Measurements from ENCODE around the gene PLK3. TPM values are rescaled to one million over a fixed set of nuclear protein-coding genes. Genes with fewer than 3 reads are reported as not detected.

Gene PLK3
- total RNA-seq, 1 experiment from 2014 or later: 56.1 TPM

DNA sequence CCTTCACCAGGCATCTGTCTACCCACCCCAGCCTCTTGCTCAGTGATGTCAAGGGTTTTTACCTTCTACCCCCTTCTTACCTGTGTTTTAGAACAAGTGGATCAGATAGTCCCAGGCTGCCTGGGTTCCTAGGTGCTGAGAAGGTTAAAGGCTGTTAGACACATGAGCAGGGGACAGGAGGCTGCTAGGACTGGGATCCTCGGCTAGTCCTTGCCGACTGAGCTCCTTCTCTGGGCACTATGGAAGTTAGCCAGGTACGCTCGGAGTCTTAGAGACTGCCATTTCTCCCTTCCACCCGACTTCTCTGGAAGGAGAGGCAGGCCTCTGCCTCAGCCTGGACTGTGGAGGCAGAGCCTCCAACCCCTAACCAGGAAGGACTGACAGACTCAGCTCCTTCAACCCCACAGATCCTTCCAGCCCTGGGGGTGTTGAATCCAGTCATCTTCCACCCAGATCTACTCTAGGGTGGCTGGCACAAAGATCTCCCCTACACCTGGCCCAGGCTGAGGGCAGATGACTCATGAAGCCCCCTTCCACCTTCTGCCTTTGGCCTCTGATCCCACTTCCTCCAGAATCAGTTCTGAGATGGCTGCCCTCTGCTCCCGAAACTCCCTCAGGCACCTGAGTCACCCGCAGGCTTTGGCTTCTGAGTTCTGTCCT, 6.7 kb downstream of the PLK3 start, which contains the start of gene DYNLT4:
Gene DYNLT4 (minus strand): TSS at position 648 of the 660 bp plus-strand sequence. CDS start 683 bp downstream, outside the sequence.
- H2AFZ ChIP-seq (ENCODE audit: low read depth, low read length, poor library complexity, severe bottlenecking): no peak within 1 kb of the TSS

More for the DNA sequence above, 6.7 kb downstream of the PLK3 start, which contains the start of gene DYNLT4:
- intact Hi-C loops (cut with micrococcal nuclease): no loop called here
- CTCF ChIA-PET: no interaction called here
- no peaks in the 10 kb centered on the region for H3K27me3 ChIP-seq (ENCODE audit: insufficient read depth, low read length)
- no peaks in the 10 kb centered on the region for H3K9me3 ChIP-seq (ENCODE audit: control insufficient read depth in 1 of 2, insufficient read depth in 1 of 2, low read depth in 1 of 2, low read length in 2 of 2)
- H3K27ac ChIP-seq (ENCODE audit: low read depth, low read length): peak within 1 kb of the TSS; percentile 98
- ATAC-seq (peak; percentile 7), DNase-seq (ENCODE audit: low read depth, low spot score) (no peak)
- peak within 1 kb of the TSS; percentile 73 for H3K9ac ChIP-seq (ENCODE audit: low read length)
- POLR2A ChIA-PET: interaction anchor here (0.6 to 8.0 kb wide), 9 partner anchors 8 to 715 kb away, joined by 3 to 200 read pairs (median 8); partner anchors contain the start of genes BEST4, HECTD3, PRDX1 and RNU5D-1
- H3K9me2 ChIP-seq (ENCODE audit: insufficient read depth): no peaks in the 10 kb centered on the region
- TSS peak; percentile 93 for BruUV-seq (replicated peaks)
- peaks cover 59 to 98% of the 10 kb centered on the region in 2 experiments for H3K4me1 ChIP-seq (ENCODE audit: control insufficient read depth in 1 of 2, insufficient read depth in 2 of 2, low read length in 2 of 2)
- no peak for TF ChIP-seq RAD21 (IDR thresholded peaks at IDR 0.05; ENCODE audit: low read depth)
- no peak for TF ChIP-seq FOSL1 (IDR thresholded peaks at IDR 0.05; ENCODE audit: low read depth)
- TF ChIP-seq ELF1 (IDR thresholded peaks at IDR 0.05; ENCODE audit: borderline replicate concordance, low read depth): no peak
- no peak for TF ChIP-seq JUND (IDR thresholded peaks at IDR 0.05)
- no peak for TF ChIP-seq ZNF274 (IDR thresholded peaks at IDR 0.05; ENCODE audit: low read depth, low read length)
- peak; percentile 70; the same call in 1 of the 2 replicates for TF ChIP-seq POLR2AphosphoS5 (IDR thresholded peaks at IDR 0.05; ENCODE audit: low read depth, low read length)
- TF ChIP-seq YY1 (IDR thresholded peaks at IDR 0.05; ENCODE audit: extremely low read depth, insufficient replicate concordance, low read depth, low read length): peak; percentile 74
- TF ChIP-seq, protein P1, sequence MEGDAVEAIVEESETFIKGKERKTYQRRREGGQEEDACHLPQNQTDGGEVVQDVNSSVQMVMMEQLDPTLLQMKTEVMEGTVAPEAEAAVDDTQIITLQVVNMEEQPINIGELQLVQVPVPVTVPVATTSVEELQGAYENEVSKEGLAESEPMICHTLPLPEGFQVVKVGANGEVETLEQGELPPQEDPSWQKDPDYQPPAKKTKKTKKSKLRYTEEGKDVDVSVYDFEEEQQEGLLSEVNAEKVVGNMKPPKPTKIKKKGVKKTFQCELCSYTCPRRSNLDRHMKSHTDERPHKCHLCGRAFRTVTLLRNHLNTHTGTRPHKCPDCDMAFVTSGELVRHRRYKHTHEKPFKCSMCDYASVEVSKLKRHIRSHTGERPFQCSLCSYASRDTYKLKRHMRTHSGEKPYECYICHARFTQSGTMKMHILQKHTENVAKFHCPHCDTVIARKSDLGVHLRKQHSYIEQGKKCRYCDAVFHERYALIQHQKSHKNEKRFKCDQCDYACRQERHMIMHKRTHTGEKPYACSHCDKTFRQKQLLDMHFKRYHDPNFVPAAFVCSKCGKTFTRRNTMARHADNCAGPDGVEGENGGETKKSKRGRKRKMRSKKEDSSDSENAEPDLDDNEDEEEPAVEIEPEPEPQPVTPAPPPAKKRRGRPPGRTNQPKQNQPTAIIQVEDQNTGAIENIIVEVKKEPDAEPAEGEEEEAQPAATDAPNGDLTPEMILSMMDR (IDR thresholded peaks at IDR 0.05 in 2 of 3, conservative IDR thresholded peaks at IDR 0.05 in 1 of 3; ENCODE audit: borderline replicate concordance in 1 of 3, insufficient read depth in 1 of 3, low read depth in 2 of 3, low read length in 2 of 3): no peak
- no peak for TF ChIP-seq CBX3 (IDR thresholded peaks at IDR 0.05; ENCODE audit: low read depth)
- no peak for TF ChIP-seq EGR1 (IDR thresholded peaks at IDR 0.05; ENCODE audit: low read depth)
- TF ChIP-seq SRF (IDR thresholded peaks at IDR 0.05; ENCODE audit: low read depth): no peak
- 0 out of 2 replicates have a peak, but pooled peaks have one; percentile 16 for TF ChIP-seq ZFX (IDR thresholded peaks at IDR 0.05)
- H3K79me2 ChIP-seq (ENCODE audit: insufficient read depth, low read length): peaks cover 36% of the 10 kb centered on the region
- H4K20me1 ChIP-seq (ENCODE audit: insufficient read depth): no peaks in the 10 kb centered on the region
- H3K36me3 ChIP-seq (ENCODE audit: control insufficient read depth in 1 of 2, insufficient read depth in 2 of 2, low read length in 2 of 2): peaks cover 3 to 45% of the 10 kb centered on the region in 2 experiments; a peak in 3 of 4 replicates
- peak within 1 kb of the TSS; percentile 30 to 32 for H3K4me3 ChIP-seq (replicated peaks in 1 of 2; ENCODE audit: low read depth in 1 of 2, low read length in 2 of 2)
- H3K4me2 ChIP-seq (ENCODE audit: low read length): peak within 1 kb of the TSS; percentile 68
- RAD21 ChIA-PET (ENCODE audit: low non-redundant PET in 1 of 2, low total read pairs in 2 of 2, uncharacterized antibody in 2 of 2, unreplicated experiment in 2 of 2): no interaction called here
